ENCODE data around the gene EMX2.

EMX2 gene

GRCh38 chr10:117545141-117546019 is 2.8 kb downstream of the EMX2 start:
- DNase-seq: no peak

- DNase-seq: no peak
These were observed 3.6 kb downstream of the EMX2 start for GRCh38 chr10:117546020-117546580.

DNA sequence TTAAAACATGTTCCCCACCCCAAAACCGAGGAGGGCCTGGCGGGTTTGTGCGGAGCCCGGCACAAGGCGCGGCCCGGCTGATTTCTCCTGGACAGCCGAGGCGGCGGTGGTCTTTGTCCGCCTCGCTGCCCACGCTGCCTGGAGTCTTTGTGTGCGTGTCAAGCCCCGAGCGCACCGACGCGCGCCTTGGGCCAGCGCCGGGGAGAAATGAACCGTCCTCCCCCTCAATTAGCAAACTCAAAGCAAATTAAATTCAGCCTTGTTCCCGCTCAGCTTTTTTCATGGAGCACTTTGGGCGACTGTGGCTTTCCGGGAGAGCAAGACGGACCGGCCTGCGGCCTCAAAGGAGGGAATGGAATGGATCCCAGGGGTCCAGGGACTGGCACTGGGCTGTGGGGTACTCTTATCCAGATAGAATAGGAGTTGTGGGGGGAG is 4.1 kb downstream of the EMX2 start:
- no peak for DNase-seq

DNA sequence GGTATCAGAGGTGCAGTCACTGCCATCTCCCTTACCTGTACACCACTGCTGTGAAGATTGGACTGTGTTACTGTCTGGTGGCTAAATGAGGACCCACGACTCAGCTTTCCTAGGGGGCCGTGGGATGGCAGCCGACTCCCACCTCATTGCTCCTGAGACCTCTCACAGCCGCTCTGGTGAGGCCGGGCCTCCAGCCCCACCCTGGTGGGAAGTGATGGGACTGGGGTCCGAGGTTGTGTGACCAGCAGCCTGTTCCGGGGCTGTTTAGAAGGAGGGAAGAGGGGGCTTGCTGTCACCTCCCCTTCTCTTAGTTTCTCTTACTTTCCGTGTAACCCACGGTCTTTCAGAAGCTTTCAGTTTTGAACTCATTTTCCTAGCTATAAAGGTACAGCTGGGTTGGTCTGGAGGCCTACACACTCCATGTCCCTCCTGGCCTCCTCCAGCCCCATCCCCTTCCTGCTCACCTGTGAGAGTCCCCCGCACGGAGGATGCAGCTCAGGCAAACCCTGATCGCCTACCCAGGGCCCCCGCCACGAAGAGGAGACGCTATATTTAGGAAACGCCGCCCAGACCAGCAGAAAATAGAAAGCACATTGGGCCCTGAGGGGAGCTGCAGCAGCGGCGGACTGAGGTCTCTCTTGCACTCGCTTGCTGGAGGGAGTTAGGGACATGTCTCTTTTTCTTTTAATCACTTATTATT is 4.6 kb downstream of the EMX2 start:
- DNase-seq: no peak

DNA sequence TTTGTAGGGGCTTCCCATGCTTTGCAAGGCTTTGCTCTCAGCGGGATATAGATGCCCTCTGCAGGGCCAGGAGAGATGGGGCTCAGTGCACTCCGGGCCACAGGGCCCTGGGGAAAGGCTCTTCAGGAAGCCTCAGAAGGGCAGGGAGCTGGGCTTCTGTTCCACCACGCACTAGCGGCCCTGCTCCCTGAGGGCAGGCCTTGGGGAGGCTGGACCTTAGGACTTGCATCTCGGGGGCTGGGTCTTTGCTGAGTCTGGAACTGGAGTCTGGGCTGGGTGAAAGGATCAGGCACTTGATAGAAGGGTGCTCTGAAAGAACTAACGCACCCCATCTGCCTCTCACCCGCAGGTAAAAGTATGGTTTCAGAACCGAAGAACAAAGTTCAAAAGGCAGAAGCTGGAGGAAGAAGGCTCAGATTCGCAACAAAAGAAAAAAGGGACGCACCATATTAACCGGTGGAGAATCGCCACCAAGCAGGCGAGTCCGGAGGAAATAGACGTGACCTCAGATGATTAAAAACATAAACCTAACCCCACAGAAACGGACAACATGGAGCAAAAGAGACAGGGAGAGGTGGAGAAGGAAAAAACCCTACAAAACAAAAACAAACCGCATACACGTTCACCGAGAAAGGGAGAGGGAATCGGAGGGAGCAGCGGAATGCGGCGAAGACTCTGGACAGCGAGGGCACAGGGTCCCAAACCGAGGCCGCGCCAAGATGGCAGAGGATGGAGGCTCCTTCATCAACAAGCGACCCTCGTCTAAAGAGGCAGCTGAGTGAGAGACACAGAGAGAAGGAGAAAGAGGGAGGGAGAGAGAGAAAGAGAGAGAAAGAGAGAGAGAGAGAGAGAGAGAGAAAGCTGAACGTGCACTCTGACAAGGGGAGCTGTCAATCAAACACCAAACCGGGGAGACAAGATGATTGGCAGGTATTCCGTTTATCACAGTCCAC is 5.4 kb downstream of the EMX2 start:
- DNase-seq: no peak

- DNase-seq: no peak
These were observed 6.6 kb downstream of the EMX2 start for GRCh38 chr10:117549100-117549585.

DNA sequence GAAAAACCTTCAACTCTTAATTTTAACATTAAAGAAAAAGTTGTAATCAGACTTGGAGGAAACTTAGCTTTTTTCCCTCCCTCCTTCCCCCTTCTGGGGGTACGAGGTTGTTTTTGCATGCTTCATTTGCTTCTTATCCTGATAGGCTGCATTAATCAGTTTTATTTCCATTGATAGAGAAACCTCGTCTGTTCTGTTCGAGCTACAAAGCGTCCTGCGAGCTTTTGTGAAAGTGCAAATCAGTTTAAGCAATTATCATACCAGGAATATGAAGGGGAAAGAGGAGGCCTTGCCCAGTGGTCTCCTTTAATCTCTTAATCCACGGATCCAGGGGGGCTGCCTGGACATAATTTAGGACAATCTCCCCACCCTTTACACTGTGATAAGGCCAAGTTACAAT is 7.5 kb downstream of the EMX2 start:
- DNase-seq: no peak

DNA sequence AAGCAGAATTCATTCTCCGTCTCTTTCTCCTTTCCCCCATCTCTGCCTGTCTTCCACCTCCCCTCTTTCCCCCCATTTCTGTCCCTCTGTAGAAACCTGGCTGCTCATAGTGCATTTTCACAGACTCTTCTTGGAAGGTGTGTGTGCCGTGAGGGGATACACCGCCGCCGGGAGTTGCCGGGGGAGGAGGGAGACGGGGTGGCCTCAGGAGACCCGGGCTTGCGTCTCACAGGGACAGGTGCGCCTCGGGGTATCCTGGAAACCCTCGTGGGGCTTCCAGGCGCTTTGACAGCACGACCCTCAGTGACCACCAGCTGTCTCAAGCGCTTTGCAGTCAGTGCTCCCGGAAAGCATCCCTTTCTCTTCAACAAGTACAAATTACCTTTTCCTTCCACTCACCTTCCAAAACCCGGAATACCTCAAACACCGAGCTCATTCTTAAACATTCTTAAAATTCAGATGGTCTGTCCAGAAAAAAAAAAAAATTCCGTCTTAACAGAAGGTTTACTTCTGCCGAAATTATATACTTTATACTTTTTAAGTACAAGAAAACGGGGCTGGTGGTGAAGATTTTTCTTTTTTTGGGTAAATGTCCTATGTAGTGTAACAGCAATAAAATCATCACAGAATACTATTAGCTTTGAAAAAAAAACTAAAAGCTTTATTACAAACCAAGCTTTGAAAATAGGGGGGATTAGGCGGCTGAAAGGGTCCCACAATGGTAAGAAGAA is 8.2 kb downstream of the EMX2 start:
- DNase-seq: no peak

DNA sequence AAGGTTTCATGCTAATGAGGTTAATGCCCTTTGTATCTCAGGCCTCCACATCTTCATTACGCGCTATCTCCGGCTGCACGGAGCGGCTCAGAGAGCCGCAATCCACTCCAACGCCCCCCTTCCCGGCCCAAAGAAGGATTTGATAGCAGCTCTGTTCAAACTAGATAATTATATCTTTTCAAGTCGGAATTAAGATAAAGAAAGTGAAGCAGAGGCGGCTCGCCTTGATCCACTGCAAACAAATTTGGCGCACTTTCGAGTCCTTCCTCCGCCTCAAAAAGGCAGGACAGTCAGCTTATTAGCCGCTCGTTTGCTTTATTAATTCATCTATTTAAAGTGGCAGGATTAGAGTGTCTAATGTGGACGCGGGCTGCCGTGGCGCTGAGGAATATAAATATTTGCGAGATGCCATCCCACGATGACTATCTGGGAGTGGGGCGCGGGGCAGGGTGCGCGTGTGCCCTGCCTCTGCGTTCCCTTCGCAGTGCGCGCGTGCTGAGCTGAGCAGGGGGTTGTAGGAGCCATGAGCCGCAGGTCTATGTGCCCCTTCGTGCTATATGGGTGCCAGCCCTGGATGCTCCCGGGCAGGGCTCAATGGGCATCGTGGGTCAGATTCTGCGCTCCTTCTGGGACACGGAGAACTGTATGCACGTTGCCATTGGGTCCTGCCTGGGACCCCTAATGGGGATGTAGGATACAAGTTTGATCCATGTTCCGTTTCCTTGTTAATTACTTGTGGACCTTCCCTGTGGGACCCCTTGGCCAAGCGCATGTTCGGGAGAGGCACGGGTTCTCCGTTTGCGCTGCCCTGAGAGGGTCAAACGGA is 9.0 kb downstream of the EMX2 start:
- no peak for DNase-seq

GRCh38 chr10:117552156-117552631 is 9.6 kb downstream of the EMX2 start:
- no peak for DNase-seq

DNA sequence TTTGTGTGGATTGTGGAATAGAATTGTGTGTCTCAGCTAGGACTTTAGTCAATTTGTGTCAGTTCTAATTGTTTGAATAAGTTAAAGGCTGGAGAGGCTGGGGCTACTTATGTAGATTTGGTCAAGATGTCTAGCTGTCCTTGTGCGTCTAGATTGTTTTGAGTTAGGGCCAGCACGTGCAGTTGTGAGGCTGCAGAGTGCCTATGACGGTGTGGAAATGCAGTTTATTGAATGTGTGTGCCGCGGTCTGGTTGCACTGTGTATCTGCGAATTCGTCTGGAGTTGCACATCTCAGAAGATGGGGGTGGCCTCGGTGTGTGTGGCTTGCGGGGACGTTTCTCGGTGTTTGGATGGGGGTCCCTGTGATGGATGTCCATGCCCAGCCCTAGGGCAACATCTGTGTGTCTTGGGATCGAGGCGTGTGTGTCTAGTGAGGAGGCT is 10.2 kb downstream of the EMX2 start:
- no peak for DNase-seq

GRCh38 chr10:117553142-117553814 is 10.7 kb downstream of the EMX2 start:
- DNase-seq: no peak

GRCh38 chr10:117553815-117554172 is 11.2 kb downstream of the EMX2 start:
- no peak for DNase-seq

- no peak for DNase-seq
These were observed 11.8 kb downstream of the EMX2 start for GRCh38 chr10:117554241-117554814.

GRCh38 chr10:117555017-117555416 is 12.5 kb downstream of the EMX2 start:
- no peak for DNase-seq

- no peak for DNase-seq
These were observed 13.3 kb downstream of the EMX2 start for GRCh38 chr10:117555863-117556262.

- DNase-seq: no peak
These were observed 13.8 kb downstream of the EMX2 start for GRCh38 chr10:117556356-117556755.

DNA sequence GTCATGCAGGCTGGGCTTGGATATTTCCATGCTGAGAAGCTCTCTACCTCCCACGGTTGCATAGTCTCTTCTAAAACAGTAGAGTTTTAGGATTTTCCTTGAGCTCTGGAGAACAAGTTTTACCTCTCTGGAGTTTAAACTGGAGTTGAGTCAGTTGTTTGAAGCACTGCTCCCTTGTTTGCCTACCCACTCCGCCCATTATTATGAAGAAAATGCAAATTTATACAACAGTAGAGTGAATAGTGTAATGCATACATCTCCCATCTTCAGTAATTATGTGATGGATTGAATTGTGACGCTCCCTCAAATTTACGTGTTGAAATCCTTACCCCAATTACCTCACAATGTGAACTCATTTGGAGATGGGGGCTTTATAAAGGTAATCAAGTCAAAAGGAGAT is 17.2 kb downstream of the EMX2 start:
- DNase-seq: no peak

DNA sequence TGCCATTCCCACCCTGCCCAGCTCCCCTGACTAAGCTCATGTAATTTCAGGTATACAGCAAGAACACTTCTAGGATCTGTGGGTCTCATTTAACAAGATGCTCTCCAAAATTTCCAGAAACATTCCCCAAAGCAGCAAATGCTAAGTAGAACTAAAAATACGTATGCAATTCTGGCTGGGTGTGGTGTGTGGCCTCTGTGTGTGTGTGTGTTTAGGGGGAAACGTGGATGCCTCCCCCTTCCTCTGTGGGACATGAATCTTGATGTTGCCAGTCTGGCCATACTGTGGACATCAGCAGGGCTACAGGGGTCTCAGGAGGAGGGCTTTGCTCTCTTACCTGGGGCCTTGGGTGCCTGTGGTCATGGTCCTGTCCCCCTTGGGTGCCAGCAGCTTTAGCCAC is 18.4 kb downstream of the EMX2 start:
- no peak for DNase-seq

GRCh38 chr10:117562220-117562619 is 19.7 kb downstream of the EMX2 start:
- no peak for DNase-seq

All from activated CD4-positive, CD25-positive, alpha-beta regulatory T cell (primary cell).